ENCODE data around the gene ZNF699. TPM values are rescaled to one million over a fixed set of nuclear protein-coding genes. Genes with fewer than 3 reads are reported as not detected.
"Not testable (repeated sequence)": the region's sequence is repeated elsewhere in the genome, so short reads cannot be mapped to it uniquely, and the experiment has no call there.

ZNF699 gene
- total and polyA plus RNA-seq, 2 of the 13 experiments (the other 11 are each of a cell fraction or from before 2014, with no cell fraction given): 0.33 to 2.2 TPM

DNA sequence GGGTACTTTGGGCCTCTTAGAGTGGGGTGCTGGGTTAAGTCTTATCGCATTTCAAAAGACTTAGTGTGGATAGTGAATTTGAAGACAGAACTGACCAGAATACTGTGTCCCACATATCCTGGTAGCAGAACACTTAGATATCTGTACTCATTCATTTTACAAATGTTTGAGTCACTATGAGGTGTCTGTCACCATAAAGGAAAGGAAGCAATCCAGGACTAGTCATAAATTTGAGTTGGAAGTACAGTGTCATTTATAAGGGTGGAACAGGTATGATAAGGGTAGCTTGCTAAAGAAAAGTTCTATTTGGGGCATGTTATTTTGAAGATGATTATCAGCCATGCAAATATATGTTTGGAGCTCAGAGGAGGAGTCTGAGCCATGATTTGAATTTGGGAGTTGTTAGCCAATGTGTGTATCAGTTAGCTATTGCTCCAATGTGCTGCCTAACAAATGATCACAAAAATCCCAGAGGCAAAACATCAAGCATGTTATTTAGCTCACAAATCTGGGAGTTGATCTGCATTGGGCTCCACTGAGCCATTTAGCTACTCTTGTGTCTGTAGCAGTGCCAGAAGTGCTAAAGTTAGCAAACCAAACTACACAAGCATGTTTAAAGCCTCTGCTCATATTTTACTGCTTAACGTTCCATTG lies 20.3 kb downstream of the ZNF699 start:
- in situ Hi-C loops (cut with HindIII; ENCODE audit: extremely low pct_ligation_motif_present, low pct_unique_long_range_greater_than_20kb) (no loop called here), intact Hi-C loops (cut with micrococcal nuclease; ENCODE audit: unreplicated experiment) (no loop called here)
- POLR2A ChIA-PET: no interaction called here
- Histone ChIP-seq H3K4me3 (replicated peaks in 1 of 3; ENCODE audit: insufficient read depth in 1 of 3, low read depth in 2 of 3, low read length in 3 of 3) (no peak overlapping the region), H4K20me1 (ENCODE audit: insufficient read depth, low read length) (no peaks in the 10 kb centered on the region), H3K27me3 (ENCODE audit: control insufficient read depth in 1 of 2, insufficient read depth in 2 of 2, low read length in 2 of 2) (no peaks in the 10 kb centered on the region), H3K4me1 (ENCODE audit: insufficient read depth, low read length) (no peaks in the 10 kb centered on the region), H3K36me3 (replicated peaks in 1 of 2; ENCODE audit: control insufficient read depth in 1 of 2, insufficient read depth in 2 of 2, low read length in 2 of 2) (no peaks in the 10 kb centered on the region), H3K79me2 (ENCODE audit: insufficient read depth, low read length) (no peaks in the 10 kb centered on the region), H2AFZ (ENCODE audit: low read length) (no peak overlapping the region), H3K9ac (ENCODE audit: insufficient read depth, low read depth, low read length) (no peak overlapping the region), H3K27ac (ENCODE audit: extremely low read length, insufficient read depth, low read length) (no peak overlapping the region), H3K9me3 (ENCODE audit: low read length) (peaks cover 59% of the 10 kb centered on the region), H3K4me2 (ENCODE audit: low read depth, low read length) (no peak overlapping the region)
- CTCF ChIA-PET (ENCODE audit: low intra/inter-chr PET ratio, low total read pairs): no interaction called here
- FAIRE-seq: no peak
- DNase-seq (ENCODE audit: low spot score): no peak
- peak; percentile 76; the same call in 1 of the 2 replicates for TF ChIP-seq RBAK (CRISPR knock-in tag; IDR thresholded peaks at IDR 0.05)
- no peak for TF ChIP-seq MAFK (conservative IDR thresholded peaks at IDR 0.05 in 1 of 2, IDR thresholded peaks at IDR 0.05 in 1 of 2; ENCODE audit: low read length in 2 of 2)
- BruUV-seq (replicated peaks): no TSS peak
- no peak for ATAC-seq
- 21% methylated on average over 2 of the region's 2 CpGs for WGBS (ENCODE audit: low lambda C conversion rate)

DNA sequence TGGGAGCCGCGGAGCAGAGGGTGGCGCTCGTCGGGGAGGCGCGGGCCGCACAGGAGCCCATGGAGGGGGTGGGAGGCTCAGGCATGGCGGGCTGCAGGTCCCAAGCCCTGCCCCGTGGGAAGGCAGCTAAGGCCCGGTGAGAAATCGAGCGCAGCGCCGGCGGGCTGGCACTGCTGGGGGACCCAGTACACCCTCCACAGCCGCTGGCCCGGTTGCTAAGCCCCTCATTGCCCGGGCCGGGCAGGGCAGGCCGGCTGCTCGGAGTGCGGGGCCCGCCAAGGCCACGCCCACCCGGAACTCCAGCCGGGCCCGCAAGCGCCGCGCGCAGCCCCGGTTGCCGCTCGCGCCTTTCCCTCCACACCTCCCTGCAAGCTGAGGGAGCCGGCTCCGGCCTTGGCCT lies 26.2 kb downstream of the ZNF699 start:
- DNase-seq (ENCODE audit: low spot score); CTCF ChIA-PET (ENCODE audit: low intra/inter-chr PET ratio, low total read pairs); H3K79me2 ChIP-seq (ENCODE audit: insufficient read depth, low read length); H3K4me3 ChIP-seq (replicated peaks in 1 of 3; ENCODE audit: insufficient read depth in 1 of 3, low read depth in 2 of 3, low read length in 3 of 3); H3K27ac ChIP-seq (ENCODE audit: extremely low read length, insufficient read depth, low read length); FAIRE-seq; in situ Hi-C loops (cut with HindIII; ENCODE audit: extremely low pct_ligation_motif_present, low pct_unique_long_range_greater_than_20kb); H3K9ac ChIP-seq (ENCODE audit: insufficient read depth, low read depth, low read length); H4K20me1 ChIP-seq (ENCODE audit: insufficient read depth, low read length); BruUV-seq (replicated peaks); POLR2A ChIA-PET; H3K36me3 ChIP-seq (replicated peaks in 1 of 2; ENCODE audit: control insufficient read depth in 1 of 2, insufficient read depth in 2 of 2, low read length in 2 of 2); H2AFZ ChIP-seq (ENCODE audit: low read length); intact Hi-C loops (cut with micrococcal nuclease; ENCODE audit: unreplicated experiment); ATAC-seq; H3K27me3 ChIP-seq (ENCODE audit: control insufficient read depth in 1 of 2, insufficient read depth in 2 of 2, low read length in 2 of 2); H3K4me1 ChIP-seq (ENCODE audit: insufficient read depth, low read length); H3K4me2 ChIP-seq (ENCODE audit: low read depth, low read length): not testable (repeated sequence)
- WGBS (ENCODE audit: low lambda C conversion rate): no CpG with 5 or more reads among the region's 38 CpGs
- peaks cover 31% of the 10 kb centered on the region for H3K9me3 ChIP-seq (ENCODE audit: low read length)
